GM12878 (cell line): ENCODE data around the gene SERBP1. TPM values are rescaled to one million over a fixed set of nuclear protein-coding genes. Genes with fewer than 3 reads are reported as not detected.

ENCODE experiments used
- ATAC-seq: fragments of 200-7000 bp; cut with Tn5 transposase; 3 replicates; pipeline ENCODE4 v1.9.1; 2020; ENCODE audit warnings: mild to moderate bottlenecking, moderate library complexity
- BruUV-seq: library from RNA; stranded (reverse); fragments of 400-500 nt; replicated peaks from 2 replicates; lab custom pipeline; 2021; lab: Mats Ljungman, UMichigan
- CTCF ChIA-PET: fragments of 300-600 bp; sonication (Branson Sonifier 250); formaldehyde crosslinking; extraction: SDS; loops from one replicate; lab custom pipeline; 2021; ENCODE audit warnings: inconsistent platforms; lab: Yijun Ruan, JAX
- POLR2A ChIA-PET: fragments of 350-600 bp; formaldehyde crosslinking; extraction: SDS; loops from one replicate; lab custom pipeline; 2021; ENCODE audit warnings: inconsistent platforms; lab: Charles Lee
- RAD21 ChIA-PET: fragments of 300-600 bp; sonication (Branson Sonifier 250); formaldehyde crosslinking; loops from one replicate; lab custom pipeline; 2023; ENCODE audit warnings: antibody characterized with exemption; ENCODE audit not compliant: unreplicated experiment; lab: Charles Lee
- SMC1A ChIA-PET: fragments of 300-600 bp; sonication (Branson Sonifier 250); formaldehyde crosslinking; loops from one replicate; lab custom pipeline; 2023; ENCODE audit not compliant: unreplicated experiment, uncharacterized antibody; lab: Charles Lee
- DNase-seq: peaks from one replicate; pipeline ENCODE4 v3.0.0-alpha.2; 2011; ENCODE audit warnings: low read depth, low spot score
- FAIRE-seq: peaks from 3 replicates; lab custom pipeline; 2011; peaks lifted over from hg19 to GRCh38; lab: Jason Lieb, UNC
- H2AFZ ChIP-seq: 2 replicates; pipeline ENCODE4 v1.6.0; 2011; ENCODE audit warnings: low read depth, low read length, control low read depth; ENCODE audit not compliant: control insufficient read depth
- H3K27ac ChIP-seq: 2 replicates; pipeline ENCODE4 v1.5.1; 2011; ENCODE audit warnings: control low read depth; ENCODE audit not compliant: control insufficient read depth, insufficient read depth
- H3K27me3 ChIP-seq, 2 experiments: replicated peaks in 1 of 2; 2 replicates each; pipeline versions ENCODE4 v1.6.0 to v1.6.1; 2011; ENCODE audit warnings: low read length in 1 of 2; ENCODE audit not compliant: control insufficient read depth in 2 of 2, insufficient read depth in 2 of 2
- H3K36me3 ChIP-seq, 2 experiments: 2 replicates each; pipeline ENCODE4 v1.5.1; 2011; ENCODE audit warnings: low read length in 1 of 2; ENCODE audit not compliant: control insufficient read depth in 2 of 2, insufficient read depth in 2 of 2
- H3K4me1 ChIP-seq: 2 replicates; pipeline ENCODE4 v1.6.1; 2011; ENCODE audit warnings: mild to moderate bottlenecking, low read length, moderate library complexity, mixed read lengths; ENCODE audit not compliant: control insufficient read depth, insufficient read depth
- H3K4me2 ChIP-seq: 2 replicates; pipeline ENCODE4 v1.6.0; 2011; ENCODE audit warnings: control low read depth; ENCODE audit not compliant: control insufficient read depth, insufficient read depth
- H3K4me3 ChIP-seq: fragments of 200-600 bp; sonication (generic); 2 replicates; pipeline ENCODE4 v1.5.1; 2016
- H3K79me2 ChIP-seq: 2 replicates; pipeline ENCODE4 v1.6.0; 2011; ENCODE audit warnings: low read length; ENCODE audit not compliant: control insufficient read depth, insufficient read depth
- H3K9ac ChIP-seq: 2 replicates; pipeline ENCODE4 v1.8.0; 2011; ENCODE audit warnings: low read length, control low read depth, mixed read lengths; ENCODE audit not compliant: control insufficient read depth, insufficient read depth
- H3K9me3 ChIP-seq: replicated peaks from 3 replicates; pipeline ENCODE4 v1.5.1; 2011; ENCODE audit warnings: mild to moderate bottlenecking, low read length; ENCODE audit not compliant: control insufficient read depth, insufficient read depth
- H4K20me1 ChIP-seq: 2 replicates; pipeline ENCODE4 v1.6.0; 2011; ENCODE audit not compliant: control insufficient read depth, insufficient read depth
- ASH2L ChIP-seq: fragments of 300-600, 200-600 bp; sonication (generic); IDR thresholded peaks from 2 replicates; pipeline ENCODE4 v1.6.1; 2017; ENCODE audit warnings: low read depth, mild to moderate bottlenecking, borderline replicate concordance
- BACH1 ChIP-seq: fragments of 450-650 bp; IDR thresholded peaks from 2 replicates; pipeline ENCODE4 v1.6.1; 2017; ENCODE audit warnings: mild to moderate bottlenecking, borderline replicate concordance
- CHD1 ChIP-seq: IDR thresholded peaks from 2 replicates; pipeline ENCODE4 v1.6.1; 2012; ENCODE audit warnings: low read depth, low read length, improper control_type of control experiment
- CREM ChIP-seq: IDR thresholded peaks from 2 replicates; pipeline ENCODE4 v1.6.1; 2014; ENCODE audit warnings: antibody characterized with exemption, low read depth
- EED ChIP-seq: sonication (generic); IDR thresholded peaks from 2 replicates; pipeline ENCODE4 v1.6.1; 2016; ENCODE audit warnings: antibody characterized with exemption, low read depth
- EGR1 ChIP-seq, 2 experiments: IDR thresholded peaks; 1 replicate in 1 of 2; 2 replicates in 1 of 2; pipeline ENCODE4 v1.6.1; 2011 to 2012; ENCODE audit warnings: low read depth in 2 of 2, low read length in 2 of 2, borderline replicate concordance in 1 of 2, mild to moderate bottlenecking in 1 of 2, moderate library complexity in 1 of 2
- ETV6 ChIP-seq, 2 experiments: fragments of 450-650 bp in 1 of 2; IDR thresholded peaks in 1 of 2; conservative IDR thresholded peaks in 1 of 2; 2 replicates each; pipeline ENCODE4 v1.6.1; 2014; ENCODE audit warnings: antibody characterized with exemption in 1 of 2, borderline replicate concordance in 1 of 2, low read depth in 1 of 2, mild to moderate bottlenecking in 1 of 2, moderate library complexity in 1 of 2
- KAT2A ChIP-seq: conservative IDR thresholded peaks from 2 replicates; pipeline ENCODE4 v1.6.1; 2011; ENCODE audit warnings: low read depth, low read length; ENCODE audit not compliant: control insufficient read depth
- PML ChIP-seq: IDR thresholded peaks from 2 replicates; pipeline ENCODE4 v1.6.1; 2012; ENCODE audit warnings: low read length, inconsistent platforms
- POU2F2 ChIP-seq: IDR thresholded peaks from 3 replicates; pipeline ENCODE4 v1.6.1; 2011; ENCODE audit warnings: low read depth, mild to moderate bottlenecking, low read length, borderline replicate concordance
- RB1 ChIP-seq: fragments of 450-650 bp; formaldehyde crosslinking; IDR thresholded peaks from 2 replicates; pipeline ENCODE4 v1.6.1; 2017; ENCODE audit warnings: mild to moderate bottlenecking, borderline replicate concordance
- SMAD1 ChIP-seq: fragments of 450-650 bp; IDR thresholded peaks from 2 replicates; pipeline ENCODE4 v1.6.1; 2018; ENCODE audit warnings: mild to moderate bottlenecking, low read depth; ENCODE audit not compliant: partially characterized antibody
- TARDBP ChIP-seq: IDR thresholded peaks from 2 replicates; pipeline ENCODE4 v1.6.1; 2016; ENCODE audit warnings: borderline replicate concordance
- WRNIP1 ChIP-seq: IDR thresholded peaks from 2 replicates; pipeline ENCODE4 v1.6.1; 2011; ENCODE audit warnings: low read depth, low read length, improper control_type of control experiment, borderline replicate concordance
- ZBED1 ChIP-seq: IDR thresholded peaks from 2 replicates; pipeline ENCODE4 v1.6.1; 2016; ENCODE audit warnings: borderline replicate concordance
- ZBTB11 ChIP-seq: fragments of 450-650 bp; formaldehyde crosslinking; IDR thresholded peaks from 2 replicates; pipeline ENCODE4 v1.5.0; 2022; ENCODE audit warnings: mild to moderate bottlenecking, missing genetic modification characterization
- WGBS: methylation state at CpG from one replicate; pipeline ENCODE4 v1.1.6; 2016; ENCODE audit warnings: low lambda C conversion rate; ENCODE audit not compliant: insufficient replicate concordance, insufficient coverage; ENCODE audit errors: missing lambda C conversion rate; 5-methylcytosine and 5-hydroxymethylcytosine counted together
- in situ Hi-C: fragments of 300-500 bp; cut with MboI; formaldehyde crosslinking; loops from 9 replicates; pipeline ENCODE4 v1.14.3; 2018; ENCODE audit warnings: mixed read lengths
- intact Hi-C: fragments of 100-400 bp; cut with micrococcal nuclease; formaldehyde crosslinking; loops from one replicate; pipeline ENCODE4 v1.14.2; 2022; ENCODE audit not compliant: unreplicated experiment
- polyA plus RNA-seq, 11 experiments: library from polyadenylated mRNA; depleted of rRNA in 4 of 11; unstranded in 6 of 11; stranded (reverse) in 5 of 11; fragments of >200 nt; fragmentation: Nextera tagmentation in 4 of 11; fragmentation: Illumina TruSeq in 1 of 11; extraction: Ambion mirVana in 4 of 11; extraction: Trizol in 1 of 11; gene quantifications; 1 replicate in 1 of 11; 2 replicates in 10 of 11; pipeline versions ENCODE4 v1.2.1 to v1.2.3, GENCODE V29; 2011 to 2016; ENCODE audit warnings: inconsistent platforms in 2 of 11, missing spikeins in 2 of 11, low read depth in 1 of 11
- total RNA-seq, 4 experiments: library from RNA; depleted of rRNA in 3 of 4; stranded (reverse); fragments of >200 nt in 3 of 4; fragmentation: Illumina TruSeq in 1 of 4; extraction: Trizol in 1 of 4; gene quantifications; 2 replicates each; pipeline versions ENCODE4 v1.2.1 to v1.2.3, GENCODE V29; 2013 to 2021
- TF ChIP-seq, protein P1 (sequence below): fragments of 450-650 bp; IDR thresholded peaks from 2 replicates; pipeline ENCODE4 v1.6.1; 2014; ENCODE audit warnings: mild to moderate bottlenecking

The SERBP1 gene
- total and polyA plus RNA-seq, 10 of the 15 experiments (the other 5 are each of a cell fraction or from before 2014, with no cell fraction given), result 76.7 to 509 (median 384) TPM

- Histone ChIP-seq H3K4me1 (peaks cover 18% of the 10 kb centered on the region), H4K20me1 (no peaks in the 10 kb centered on the region), H3K9ac (no peak overlapping the region), H3K27me3 (no peaks in the 10 kb centered on the region), H2AFZ (no peak overlapping the region), H3K36me3 (no peaks in the 10 kb centered on the region), H3K4me2 (no peak overlapping the region), H3K9me3 (no peaks in the 10 kb centered on the region), H3K27ac (no peak overlapping the region), H3K4me3 (no peak overlapping the region), H3K79me2 (no peaks in the 10 kb centered on the region)
- WGBS, result 48% methylated on average over 2 of the region's 2 CpGs
- SMC1A ChIA-PET, result interaction anchor here (1.0 to 1.4 kb wide), 2 partner anchors 14 to 91 kb away, joined by 3 to 4 read pairs; no protein-coding TSS in a partner anchor
- no TSS peak for BruUV-seq
- no peak for TF ChIP-seq TARDBP
- no peak for TF ChIP-seq POU2F2
- TF ChIP-seq EED, result no peak
- TF ChIP-seq, protein P1, sequence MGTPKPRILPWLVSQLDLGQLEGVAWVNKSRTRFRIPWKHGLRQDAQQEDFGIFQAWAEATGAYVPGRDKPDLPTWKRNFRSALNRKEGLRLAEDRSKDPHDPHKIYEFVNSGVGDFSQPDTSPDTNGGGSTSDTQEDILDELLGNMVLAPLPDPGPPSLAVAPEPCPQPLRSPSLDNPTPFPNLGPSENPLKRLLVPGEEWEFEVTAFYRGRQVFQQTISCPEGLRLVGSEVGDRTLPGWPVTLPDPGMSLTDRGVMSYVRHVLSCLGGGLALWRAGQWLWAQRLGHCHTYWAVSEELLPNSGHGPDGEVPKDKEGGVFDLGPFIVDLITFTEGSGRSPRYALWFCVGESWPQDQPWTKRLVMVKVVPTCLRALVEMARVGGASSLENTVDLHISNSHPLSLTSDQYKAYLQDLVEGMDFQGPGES, result no peak
- no peak for TF ChIP-seq BACH1
- TF ChIP-seq ETV6 (conservative IDR thresholded peaks at IDR 0.05 in 1 of 2, IDR thresholded peaks at IDR 0.05 in 1 of 2; ENCODE audit: borderline replicate concordance in 1 of 2, low read depth in 1 of 2), result no peak
- no peak for TF ChIP-seq ZBED1
- TF ChIP-seq KAT2A, result no peak
- TF ChIP-seq ASH2L, result no peak
- TF ChIP-seq EGR1 (IDR thresholded peaks at IDR 0.05; ENCODE audit: borderline replicate concordance in 1 of 2, low read depth in 2 of 2, low read length in 2 of 2), result no peak
- TF ChIP-seq WRNIP1, result no peak
- TF ChIP-seq RB1, result no peak
- TF ChIP-seq SMAD1, result no peak
- TF ChIP-seq ZBTB11, result no peak
- TF ChIP-seq CHD1, result no peak
- no peak for TF ChIP-seq CREM
- TF ChIP-seq PML, result no peak
- ATAC-seq (no peak), FAIRE-seq (no peak), DNase-seq (no peak)
- intact Hi-C loops, result no loop called here
- POLR2A ChIA-PET, result no interaction called here
- RAD21 ChIA-PET, result interaction anchor here (1.0 kb wide), 1 partner anchor 93 kb away, joined by 3 read pairs; no protein-coding TSS in a partner anchor
- CTCF ChIA-PET, result interaction anchor here (2.0 kb wide), 1 partner anchor 225 kb away, joined by 7 read pairs; no protein-coding TSS in a partner anchor
- in situ Hi-C loops, result no loop called here
These were observed 7.8 kb upstream of the SERBP1 start for GRCh38 chr1:67437961-67438360.
